SK-N-SH (cell line): Measurements from ENCODE around the gene NUAK2. TPM values are rescaled to one million over a fixed set of nuclear protein-coding genes. Genes with fewer than 3 reads are reported as not detected.
A peak's percentile ranks its signal among the peaks of the same experiment; 100 is the strongest.

Experiments
- CTCF ChIA-PET: fragments of 300-600, 350-600 bp; formaldehyde crosslinking; extraction: SDS; loops from one replicate; lab custom pipeline; 2021; lab: Yijun Ruan, JAX
- POLR2A ChIA-PET: fragments of 350-600 bp; sonication (Branson Sonifier 250); formaldehyde crosslinking; extraction: SDS; loops from one replicate; lab custom pipeline; 2020; ENCODE audit warnings: antibody characterized with exemption, inconsistent platforms; lab: Yijun Ruan, JAX
- DNase-seq: peaks from one replicate; pipeline ENCODE4 v3.0.0; 2012
- H2AFZ ChIP-seq: fragments of 200-600 bp; sonication (generic); 2 replicates; pipeline ENCODE4 v1.8.1; 2016; ENCODE audit warnings: antibody characterized with exemption, mild to moderate bottlenecking, low read depth
- H3F3A ChIP-seq: fragments of 200-600 bp; sonication (generic); replicated peaks from 2 replicates; pipeline ENCODE3; 2016; ENCODE audit warnings: antibody characterized with exemption, mild to moderate bottlenecking; ENCODE audit not compliant: insufficient read depth
- H3K27ac ChIP-seq, 2 experiments: fragments of 200-500 bp in 1 of 2; fragments of 200-600 bp in 1 of 2; sonication (Bioruptor generic) in 1 of 2; sonication (generic), shearing (Covaris generic) in 1 of 2; 2 replicates each; pipeline versions ENCODE4 v1.5.1 to v1.6.1; 2014 to 2016; ENCODE audit warnings: low read depth in 2 of 2, inconsistent platforms in 1 of 2, low read length in 1 of 2, mild to moderate bottlenecking in 1 of 2, mixed read lengths in 1 of 2
- H3K27me3 ChIP-seq: fragments of 200-600 bp; sonication (generic), shearing (Covaris generic); 2 replicates; pipeline ENCODE4 v1.6.1; 2016; ENCODE audit warnings: mixed run types; ENCODE audit not compliant: insufficient read depth
- H3K36me3 ChIP-seq, 2 experiments: fragments of 200-500 bp in 1 of 2; fragments of 200-600 bp in 1 of 2; sonication (Bioruptor generic) in 1 of 2; sonication (generic) in 1 of 2; replicated peaks in 1 of 2; 2 replicates each; pipeline versions ENCODE3 to v1.5.1; 2014 to 2016; ENCODE audit warnings: low read length in 1 of 2, mild to moderate bottlenecking in 1 of 2; ENCODE audit not compliant: insufficient read depth in 2 of 2, control insufficient read depth in 1 of 2
- H3K4me1 ChIP-seq, 2 experiments: fragments of 200-500 bp in 1 of 2; fragments of 200-600 bp in 1 of 2; sonication (Bioruptor generic) in 1 of 2; sonication (generic), shearing (Covaris generic) in 1 of 2; 2 replicates each; pipeline versions ENCODE4 v1.5.1 to v1.6.1; 2014 to 2016; ENCODE audit warnings: low read depth in 1 of 2, low read length in 1 of 2, mixed run types in 1 of 2; ENCODE audit not compliant: insufficient read depth in 2 of 2, control insufficient read depth in 1 of 2
- H3K4me2 ChIP-seq: fragments of 200-600 bp; sonication (generic), shearing (Covaris generic); 2 replicates; pipeline ENCODE4 v1.6.1; 2017; ENCODE audit warnings: mixed run types
- H3K4me3 ChIP-seq, 2 experiments: fragments of 200-500 bp in 1 of 2; fragments of 200-600 bp in 1 of 2; sonication (Bioruptor generic) in 1 of 2; sonication (generic), shearing (Covaris generic) in 1 of 2; 2 replicates each; pipeline versions ENCODE4 v1.5.1 to v1.8.1; 2014 to 2016; ENCODE audit warnings: low read depth in 2 of 2, inconsistent platforms in 1 of 2, low read length in 1 of 2, mild to moderate bottlenecking in 1 of 2, mixed read lengths in 1 of 2, moderate library complexity in 1 of 2
- H3K79me2 ChIP-seq: fragments of 200-600 bp; sonication (generic); 2 replicates; pipeline ENCODE4 v1.8.1; 2017; ENCODE audit warnings: mild to moderate bottlenecking; ENCODE audit not compliant: insufficient read depth
- H3K9ac ChIP-seq: fragments of 200-600 bp; sonication (generic); 2 replicates; pipeline ENCODE4 v1.6.1; 2017; ENCODE audit warnings: mixed run types
- H3K9me2 ChIP-seq: fragments of 200-600 bp; sonication (generic); 2 replicates; pipeline ENCODE4 v1.6.1; 2017; ENCODE audit warnings: mixed run types
- H3K9me3 ChIP-seq: fragments of 200-600 bp; sonication (generic); 2 replicates; pipeline ENCODE4 v1.6.1; 2017; ENCODE audit warnings: mixed run types, mild to moderate bottlenecking, moderate library complexity
- H4K20me1 ChIP-seq: fragments of 200-600 bp; sonication (generic); 2 replicates; pipeline ENCODE4 v1.6.1; 2017; ENCODE audit warnings: mild to moderate bottlenecking, mixed run types; ENCODE audit not compliant: insufficient read depth
- EZH2phosphoT487 ChIP-seq: fragments of 200-600 bp; sonication (generic); IDR thresholded peaks from 2 replicates; pipeline ENCODE4 v1.6.1; 2017; ENCODE audit warnings: low read depth, mixed run types, mild to moderate bottlenecking, antibody characterized with exemption, moderate library complexity, borderline replicate concordance
- FOSL2 ChIP-seq: IDR thresholded peaks from 2 replicates; pipeline ENCODE4 v1.4.0; 2012; ENCODE audit warnings: low read depth, mild to moderate bottlenecking, moderate library complexity, borderline replicate concordance
- FOXM1 ChIP-seq: IDR thresholded peaks from 2 replicates; pipeline ENCODE4 v1.4.0; 2012; ENCODE audit warnings: low read depth, mild to moderate bottlenecking
- MEF2A ChIP-seq: IDR thresholded peaks from 2 replicates; pipeline ENCODE4 v1.4.0; 2012; ENCODE audit warnings: low read depth, borderline replicate concordance
- MXI1 ChIP-seq: IDR thresholded peaks from 2 replicates; pipeline ENCODE4 v1.6.1; 2012; ENCODE audit warnings: mild to moderate bottlenecking, low read depth, low read length, improper control_type of control experiment
- NFIC ChIP-seq: IDR thresholded peaks from 2 replicates; pipeline ENCODE4 v1.4.0; 2012; ENCODE audit warnings: borderline replicate concordance
- NRF1 ChIP-seq: IDR thresholded peaks from 2 replicates; pipeline ENCODE4 v1.6.1; 2012; ENCODE audit warnings: low read depth, mild to moderate bottlenecking, low read length
- RAD21 ChIP-seq: IDR thresholded peaks from 2 replicates; pipeline ENCODE4 v1.6.1; 2012; ENCODE audit warnings: mild to moderate bottlenecking, low read length
- RFX5 ChIP-seq: IDR thresholded peaks from 2 replicates; pipeline ENCODE4 v1.6.1; 2012; ENCODE audit warnings: mild to moderate bottlenecking, improper control_type of control experiment, low read length
- RXRA ChIP-seq: IDR thresholded peaks from 2 replicates; pipeline ENCODE4 v1.4.0; 2012; ENCODE audit warnings: low read depth, mild to moderate bottlenecking, borderline replicate concordance
- TAF1 ChIP-seq: IDR thresholded peaks from 2 replicates; pipeline ENCODE4 v1.6.1; 2012; ENCODE audit warnings: low read depth, mild to moderate bottlenecking, low read length, moderate library complexity, borderline replicate concordance
- TCF12 ChIP-seq: IDR thresholded peaks from 2 replicates; pipeline ENCODE4 v1.4.0; 2012
- YY1 ChIP-seq: IDR thresholded peaks from 2 replicates; pipeline ENCODE4 v1.4.0; 2012; ENCODE audit warnings: low read depth, mild to moderate bottlenecking
- WGBS: methylation state at CpG from one replicate; pipeline ENCODE4 v1.1.6; 2017; ENCODE audit warnings: low lambda C conversion rate; 5-methylcytosine and 5-hydroxymethylcytosine counted together
- polyA plus RNA-seq, 3 experiments: library from polyadenylated mRNA; depleted of rRNA; stranded (reverse); fragments of >200 nt; gene quantifications; 2 replicates each; pipeline ENCODE4 v1.2.3, GENCODE V29; 2012
- TF ChIP-seq, protein P1 (sequence below): IDR thresholded peaks from 2 replicates; pipeline ENCODE4 v1.4.0; 2012; ENCODE audit warnings: low read depth
- TF ChIP-seq, protein P2 (sequence below): fragments of 200-600 bp; sonication (generic); IDR thresholded peaks from 2 replicates; pipeline ENCODE4 v1.6.1; 2017; ENCODE audit warnings: antibody characterized with exemption, mild to moderate bottlenecking, moderate library complexity
- TF ChIP-seq, protein P3 (sequence below): IDR thresholded peaks from 2 replicates; pipeline ENCODE4 v1.4.0; 2012; ENCODE audit warnings: low read depth, borderline replicate concordance
- TF ChIP-seq, protein P4 (sequence below): fragments of 150-350 bp; IDR thresholded peaks from 2 replicates; pipeline ENCODE4 v1.6.1; 2016; ENCODE audit warnings: mild to moderate bottlenecking, low read depth, low read length

NUAK2 gene
- polyA plus RNA-seq, 1 of the 3 experiments (the other 2 are of a cell fraction), result 11.1 TPM

DNA sequence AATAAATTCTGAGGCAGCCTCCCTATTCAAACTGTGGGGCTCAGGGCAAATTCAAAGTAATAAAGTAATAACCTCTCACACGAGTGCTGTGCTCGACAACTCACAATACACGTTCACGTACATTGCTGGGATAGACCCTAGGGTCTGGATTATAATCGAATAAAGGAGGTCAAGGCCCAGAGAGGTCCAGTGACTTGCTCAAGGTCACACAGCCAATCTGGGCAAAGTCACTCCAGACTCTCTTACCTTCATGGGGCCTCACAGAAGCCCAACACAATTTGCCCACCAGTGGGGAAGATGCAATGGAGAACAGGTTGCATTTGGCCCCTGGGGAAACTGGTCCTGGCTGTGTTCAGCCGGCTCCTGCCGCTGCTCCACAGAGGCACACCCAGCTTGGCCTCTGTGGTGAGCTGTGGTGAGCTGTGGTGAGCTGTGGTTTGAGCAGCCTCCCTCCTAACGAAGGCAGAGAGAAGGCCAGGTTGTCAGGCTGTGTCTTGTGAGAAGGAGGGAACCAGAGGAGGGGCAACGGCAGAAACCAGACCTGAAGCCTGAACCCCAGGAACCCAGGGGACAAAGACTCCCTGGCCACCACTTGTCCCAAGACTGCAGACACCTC is 35.1 kb downstream of the NUAK2 start:
- CTCF ChIA-PET, result interaction anchor here (0.6 to 38.3 kb wide), 4 partner anchors 10 to 100 kb away, joined by 3 to 1368 read pairs (median 46); partner anchors contain the start of gene NUAK2
- H3K4me2 ChIP-seq, result 0 out of 2 replicates have a peak overlapping the region, but pooled peaks have one; percentile 40
- TF ChIP-seq RFX5 (no peak), FOSL2 (no peak), NRF1 (no peak), RXRA (no peak), RAD21 (no peak), TAF1 (no peak), MXI1 (no peak), YY1 (no peak), MEF2A (no peak), NFIC (no peak), FOXM1 (no peak), TCF12 (no peak), EZH2phosphoT487 (no peak)
- TF ChIP-seq, protein P1, sequence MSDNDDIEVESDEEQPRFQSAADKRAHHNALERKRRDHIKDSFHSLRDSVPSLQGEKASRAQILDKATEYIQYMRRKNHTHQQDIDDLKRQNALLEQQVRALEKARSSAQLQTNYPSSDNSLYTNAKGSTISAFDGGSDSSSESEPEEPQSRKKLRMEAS, result no peak
- TF ChIP-seq, protein P2, sequence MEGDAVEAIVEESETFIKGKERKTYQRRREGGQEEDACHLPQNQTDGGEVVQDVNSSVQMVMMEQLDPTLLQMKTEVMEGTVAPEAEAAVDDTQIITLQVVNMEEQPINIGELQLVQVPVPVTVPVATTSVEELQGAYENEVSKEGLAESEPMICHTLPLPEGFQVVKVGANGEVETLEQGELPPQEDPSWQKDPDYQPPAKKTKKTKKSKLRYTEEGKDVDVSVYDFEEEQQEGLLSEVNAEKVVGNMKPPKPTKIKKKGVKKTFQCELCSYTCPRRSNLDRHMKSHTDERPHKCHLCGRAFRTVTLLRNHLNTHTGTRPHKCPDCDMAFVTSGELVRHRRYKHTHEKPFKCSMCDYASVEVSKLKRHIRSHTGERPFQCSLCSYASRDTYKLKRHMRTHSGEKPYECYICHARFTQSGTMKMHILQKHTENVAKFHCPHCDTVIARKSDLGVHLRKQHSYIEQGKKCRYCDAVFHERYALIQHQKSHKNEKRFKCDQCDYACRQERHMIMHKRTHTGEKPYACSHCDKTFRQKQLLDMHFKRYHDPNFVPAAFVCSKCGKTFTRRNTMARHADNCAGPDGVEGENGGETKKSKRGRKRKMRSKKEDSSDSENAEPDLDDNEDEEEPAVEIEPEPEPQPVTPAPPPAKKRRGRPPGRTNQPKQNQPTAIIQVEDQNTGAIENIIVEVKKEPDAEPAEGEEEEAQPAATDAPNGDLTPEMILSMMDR, result no peak
- TF ChIP-seq, protein P3, sequence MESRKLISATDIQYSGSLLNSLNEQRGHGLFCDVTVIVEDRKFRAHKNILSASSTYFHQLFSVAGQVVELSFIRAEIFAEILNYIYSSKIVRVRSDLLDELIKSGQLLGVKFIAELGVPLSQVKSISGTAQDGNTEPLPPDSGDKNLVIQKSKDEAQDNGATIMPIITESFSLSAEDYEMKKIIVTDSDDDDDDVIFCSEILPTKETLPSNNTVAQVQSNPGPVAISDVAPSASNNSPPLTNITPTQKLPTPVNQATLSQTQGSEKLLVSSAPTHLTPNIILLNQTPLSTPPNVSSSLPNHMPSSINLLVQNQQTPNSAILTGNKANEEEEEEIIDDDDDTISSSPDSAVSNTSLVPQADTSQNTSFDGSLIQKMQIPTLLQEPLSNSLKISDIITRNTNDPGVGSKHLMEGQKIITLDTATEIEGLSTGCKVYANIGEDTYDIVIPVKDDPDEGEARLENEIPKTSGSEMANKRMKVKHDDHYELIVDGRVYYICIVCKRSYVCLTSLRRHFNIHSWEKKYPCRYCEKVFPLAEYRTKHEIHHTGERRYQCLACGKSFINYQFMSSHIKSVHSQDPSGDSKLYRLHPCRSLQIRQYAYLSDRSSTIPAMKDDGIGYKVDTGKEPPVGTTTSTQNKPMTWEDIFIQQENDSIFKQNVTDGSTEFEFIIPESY, result no peak
- TF ChIP-seq, protein P4, sequence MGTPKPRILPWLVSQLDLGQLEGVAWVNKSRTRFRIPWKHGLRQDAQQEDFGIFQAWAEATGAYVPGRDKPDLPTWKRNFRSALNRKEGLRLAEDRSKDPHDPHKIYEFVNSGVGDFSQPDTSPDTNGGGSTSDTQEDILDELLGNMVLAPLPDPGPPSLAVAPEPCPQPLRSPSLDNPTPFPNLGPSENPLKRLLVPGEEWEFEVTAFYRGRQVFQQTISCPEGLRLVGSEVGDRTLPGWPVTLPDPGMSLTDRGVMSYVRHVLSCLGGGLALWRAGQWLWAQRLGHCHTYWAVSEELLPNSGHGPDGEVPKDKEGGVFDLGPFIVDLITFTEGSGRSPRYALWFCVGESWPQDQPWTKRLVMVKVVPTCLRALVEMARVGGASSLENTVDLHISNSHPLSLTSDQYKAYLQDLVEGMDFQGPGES, result no peak
- H3K9me3 ChIP-seq, result no peaks in the 10 kb centered on the region
- H3K27ac ChIP-seq, result peak overlapping the region in 1 of 2 experiments; percentile 82; a peak in 1 of 4 replicates
- DNase-seq, result no peak
- peaks cover 8 to 33% of the 10 kb centered on the region in 2 experiments; a peak in 3 of 4 replicates for H3K4me1 ChIP-seq
- H4K20me1 ChIP-seq, result no peaks in the 10 kb centered on the region
- H3K79me2 ChIP-seq, result no peaks in the 10 kb centered on the region
- H3K9ac ChIP-seq, result no peak overlapping the region
- peaks cover 17% of the 10 kb centered on the region for H3F3A ChIP-seq
- H2AFZ ChIP-seq, result no peak overlapping the region
- no peak overlapping the region for H3K4me3 ChIP-seq
- POLR2A ChIA-PET, result no interaction called here
- no peaks in the 10 kb centered on the region for H3K36me3 ChIP-seq
- 93% methylated on average over 8 of the region's 9 CpGs for WGBS
- no peaks in the 10 kb centered on the region for H3K27me3 ChIP-seq
- no peaks in the 10 kb centered on the region for H3K9me2 ChIP-seq
